Measurements from ENCODE around the gene SLC7A4. TPM values are rescaled to one million over a fixed set of nuclear protein-coding genes. Genes with fewer than 3 reads are reported as not detected.

Gene SLC7A4
- total RNA-seq, 1 donor from 2014 or later: not detected

DNA sequence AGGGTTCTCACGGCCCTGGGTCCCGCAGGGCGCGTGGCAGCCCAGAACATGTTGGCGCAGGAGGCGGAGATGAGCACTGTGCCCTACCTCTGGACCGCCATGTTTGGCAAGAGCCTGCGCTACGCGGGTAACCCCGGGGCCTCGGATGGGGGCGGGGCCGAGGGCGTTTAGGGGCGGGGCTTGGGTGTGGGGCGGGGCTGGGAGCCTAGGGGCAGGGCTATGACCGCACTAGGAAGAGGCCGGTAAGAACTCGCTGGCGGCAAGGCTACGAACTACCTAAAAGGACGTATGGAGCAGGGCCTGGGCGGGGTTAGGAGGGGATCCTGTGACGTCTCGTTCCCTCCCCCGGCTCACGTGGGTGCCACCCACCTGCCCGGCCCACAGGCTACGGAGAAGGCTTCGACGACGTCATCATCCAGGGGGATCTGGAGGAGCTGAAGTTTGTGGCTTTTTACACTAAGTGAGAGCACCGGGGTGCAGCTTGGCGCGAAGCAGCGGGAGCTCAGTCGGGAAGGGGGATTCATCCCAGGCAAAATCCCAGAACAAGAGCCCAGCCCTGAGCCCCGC, 53.0 kb downstream of the SLC7A4 start:
- H3K4me3 ChIP-seq: peak overlapping the region; percentile 27
- no peaks in the 10 kb centered on the region for H3K9me3 ChIP-seq (ENCODE audit: low read depth)
- H3F3A ChIP-seq (ENCODE audit: low read depth): peaks cover 28% of the 10 kb centered on the region
- no peak overlapping the region for H3K27ac ChIP-seq
- peaks cover 29% of the 10 kb centered on the region for H3K4me1 Mint-ChIP-seq
- peak overlapping the region; percentile 80 for H3K27ac Mint-ChIP-seq
- H3K79me2 ChIP-seq (ENCODE audit: low read depth): peaks cover 22% of the 10 kb centered on the region
- H3K27me3 Mint-ChIP-seq (ENCODE audit: insufficient read depth, low read depth): peaks cover 14% of the 10 kb centered on the region
- H3K36me3 Mint-ChIP-seq: peaks cover 6% of the 10 kb centered on the region
- H4K20me1 ChIP-seq (ENCODE audit: low read depth): no peaks in the 10 kb centered on the region
- H3K4me2 ChIP-seq: peak overlapping the region; percentile 67
- DNase-seq (ENCODE audit: low spot score): peak; percentile 95
- peak overlapping the region; percentile 48 for H2AFZ ChIP-seq (replicated peaks)
- peaks cover 24% of the 10 kb centered on the region for H3K4me1 ChIP-seq
- H3K9me3 Mint-ChIP-seq: no peaks in the 10 kb centered on the region
- TF ChIP-seq EZH2 (IDR thresholded peaks at IDR 0.05): no peak
- TF ChIP-seq, protein P1, sequence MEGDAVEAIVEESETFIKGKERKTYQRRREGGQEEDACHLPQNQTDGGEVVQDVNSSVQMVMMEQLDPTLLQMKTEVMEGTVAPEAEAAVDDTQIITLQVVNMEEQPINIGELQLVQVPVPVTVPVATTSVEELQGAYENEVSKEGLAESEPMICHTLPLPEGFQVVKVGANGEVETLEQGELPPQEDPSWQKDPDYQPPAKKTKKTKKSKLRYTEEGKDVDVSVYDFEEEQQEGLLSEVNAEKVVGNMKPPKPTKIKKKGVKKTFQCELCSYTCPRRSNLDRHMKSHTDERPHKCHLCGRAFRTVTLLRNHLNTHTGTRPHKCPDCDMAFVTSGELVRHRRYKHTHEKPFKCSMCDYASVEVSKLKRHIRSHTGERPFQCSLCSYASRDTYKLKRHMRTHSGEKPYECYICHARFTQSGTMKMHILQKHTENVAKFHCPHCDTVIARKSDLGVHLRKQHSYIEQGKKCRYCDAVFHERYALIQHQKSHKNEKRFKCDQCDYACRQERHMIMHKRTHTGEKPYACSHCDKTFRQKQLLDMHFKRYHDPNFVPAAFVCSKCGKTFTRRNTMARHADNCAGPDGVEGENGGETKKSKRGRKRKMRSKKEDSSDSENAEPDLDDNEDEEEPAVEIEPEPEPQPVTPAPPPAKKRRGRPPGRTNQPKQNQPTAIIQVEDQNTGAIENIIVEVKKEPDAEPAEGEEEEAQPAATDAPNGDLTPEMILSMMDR (IDR thresholded peaks at IDR 0.05): no peak
- TF ChIP-seq EZH2phosphoT487 (IDR thresholded peaks at IDR 0.05): no peak
- H3K27me3 ChIP-seq: no peaks in the 10 kb centered on the region
- peak overlapping the region; percentile 77 for H3K4me3 Mint-ChIP-seq
- H3K9ac ChIP-seq: no peak overlapping the region
- H3K36me3 ChIP-seq: no peaks in the 10 kb centered on the region

MicroRNAs encoded within 50 kb of the gene (microRNA counts, 767-probe panel; counts per million panel counts)
- 460 counts per million, percentile 90 among the panel's probes with 10 or more counts for microRNA hsa-miR-649

Small RNAs within 50 kb of the gene (microRNA-seq; reads per million reads assigned to microRNA genes)
- gene MIR649: not detected

Small RNAs within 50 kb of the gene (small RNA-seq; reads per million reads assigned to genes)
- not detected for gene MIR649

Other genes starting within 250 kb of the SLC7A4 start
- gene PI4KA, start 173.8 kb downstream of the SLC7A4 start, total RNA-seq (ENCODE audit: low replicate concordance): 24.4 and 43.3 TPM in 2 replicates
- 5.6 and 7.1 TPM in 2 replicates for gene SNAP29, start 173.6 kb downstream of the SLC7A4 start, total RNA-seq (ENCODE audit: low replicate concordance)
- 91.0 and 109 TPM in 2 replicates for gene CRKL, start 115.2 kb downstream of the SLC7A4 start, total RNA-seq (ENCODE audit: low replicate concordance)
- 4.3 and 12.0 TPM in 2 replicates for gene AIFM3, start 65.3 kb downstream of the SLC7A4 start, total RNA-seq (ENCODE audit: low replicate concordance)
- gene LZTR1, start 50.3 kb downstream of the SLC7A4 start, total RNA-seq (ENCODE audit: low replicate concordance): 21.9 and 39.4 TPM in 2 replicates
- gene THAP7, start 30.4 kb downstream of the SLC7A4 start, total RNA-seq (ENCODE audit: low replicate concordance): 14.7 and 29.2 TPM in 2 replicates
- gene P2RX6, start 17.4 kb downstream of the SLC7A4 start, total RNA-seq (ENCODE audit: low replicate concordance): 0.36 and 0.53 TPM in 2 replicates
- gene LRRC74B, start 13.4 kb upstream of the SLC7A4 start, total RNA-seq (ENCODE audit: low replicate concordance): not detected in 2 replicates

Measured in neural progenitor cell (in vitro differentiated cells).